GM12878 (cell line): ENCODE data around the gene ARL15. TPM values are rescaled to one million over a fixed set of nuclear protein-coding genes. Genes with fewer than 3 reads are reported as not detected.

Experiments used
- ATAC-seq: fragments of 200-7000 bp; cut with Tn5 transposase; 3 replicates; pipeline ENCODE4 v1.9.1; 2020; ENCODE audit warnings: mild to moderate bottlenecking, moderate library complexity
- BruUV-seq: library from RNA; stranded (reverse); fragments of 400-500 nt; replicated peaks from 2 replicates; lab custom pipeline; 2021; lab: Mats Ljungman, UMichigan
- CTCF ChIA-PET: fragments of 300-600 bp; sonication (Branson Sonifier 250); formaldehyde crosslinking; extraction: SDS; loops from one replicate; lab custom pipeline; 2021; ENCODE audit warnings: inconsistent platforms; lab: Yijun Ruan, JAX
- POLR2A ChIA-PET: fragments of 350-600 bp; formaldehyde crosslinking; extraction: SDS; loops from one replicate; lab custom pipeline; 2021; ENCODE audit warnings: inconsistent platforms; lab: Charles Lee
- RAD21 ChIA-PET: fragments of 300-600 bp; sonication (Branson Sonifier 250); formaldehyde crosslinking; loops from one replicate; lab custom pipeline; 2023; ENCODE audit warnings: antibody characterized with exemption; ENCODE audit not compliant: unreplicated experiment; lab: Charles Lee
- SMC1A ChIA-PET: fragments of 300-600 bp; sonication (Branson Sonifier 250); formaldehyde crosslinking; loops from one replicate; lab custom pipeline; 2023; ENCODE audit not compliant: unreplicated experiment, uncharacterized antibody; lab: Charles Lee
- DNase-seq: peaks from one replicate; pipeline ENCODE4 v3.0.0-alpha.2; 2011; ENCODE audit warnings: low read depth, low spot score
- FAIRE-seq: peaks from 3 replicates; lab custom pipeline; 2011; peaks lifted over from hg19 to GRCh38; lab: Jason Lieb, UNC
- H2AFZ ChIP-seq: 2 replicates; pipeline ENCODE4 v1.6.0; 2011; ENCODE audit warnings: low read depth, low read length, control low read depth; ENCODE audit not compliant: control insufficient read depth
- H3K27ac ChIP-seq: 2 replicates; pipeline ENCODE4 v1.5.1; 2011; ENCODE audit warnings: control low read depth; ENCODE audit not compliant: control insufficient read depth, insufficient read depth
- H3K27me3 ChIP-seq, 2 experiments: replicated peaks in 1 of 2; 2 replicates each; pipeline versions ENCODE4 v1.6.0 to v1.6.1; 2011; ENCODE audit warnings: low read length in 1 of 2; ENCODE audit not compliant: control insufficient read depth in 2 of 2, insufficient read depth in 2 of 2
- H3K36me3 ChIP-seq, 2 experiments: 2 replicates each; pipeline ENCODE4 v1.5.1; 2011; ENCODE audit warnings: low read length in 1 of 2; ENCODE audit not compliant: control insufficient read depth in 2 of 2, insufficient read depth in 2 of 2
- H3K4me1 ChIP-seq: 2 replicates; pipeline ENCODE4 v1.6.1; 2011; ENCODE audit warnings: mild to moderate bottlenecking, low read length, moderate library complexity, mixed read lengths; ENCODE audit not compliant: control insufficient read depth, insufficient read depth
- H3K4me2 ChIP-seq: 2 replicates; pipeline ENCODE4 v1.6.0; 2011; ENCODE audit warnings: control low read depth; ENCODE audit not compliant: control insufficient read depth, insufficient read depth
- H3K4me3 ChIP-seq: fragments of 200-600 bp; sonication (generic); 2 replicates; pipeline ENCODE4 v1.5.1; 2016
- H3K79me2 ChIP-seq: 2 replicates; pipeline ENCODE4 v1.6.0; 2011; ENCODE audit warnings: low read length; ENCODE audit not compliant: control insufficient read depth, insufficient read depth
- H3K9ac ChIP-seq: 2 replicates; pipeline ENCODE4 v1.8.0; 2011; ENCODE audit warnings: low read length, control low read depth, mixed read lengths; ENCODE audit not compliant: control insufficient read depth, insufficient read depth
- H3K9me3 ChIP-seq: replicated peaks from 3 replicates; pipeline ENCODE4 v1.5.1; 2011; ENCODE audit warnings: mild to moderate bottlenecking, low read length; ENCODE audit not compliant: control insufficient read depth, insufficient read depth
- H4K20me1 ChIP-seq: 2 replicates; pipeline ENCODE4 v1.6.0; 2011; ENCODE audit not compliant: control insufficient read depth, insufficient read depth
- BACH1 ChIP-seq: fragments of 450-650 bp; IDR thresholded peaks from 2 replicates; pipeline ENCODE4 v1.6.1; 2017; ENCODE audit warnings: mild to moderate bottlenecking, borderline replicate concordance
- EP300 ChIP-seq, 2 experiments: fragments of 150-350 bp in 1 of 2; IDR thresholded peaks; 2 replicates each; pipeline ENCODE4 v1.6.1; 2011 to 2012; ENCODE audit warnings: low read depth in 2 of 2, low read length in 2 of 2, borderline replicate concordance in 1 of 2, improper control_type of control experiment in 1 of 2, inconsistent platforms in 1 of 2; ENCODE audit not compliant: control insufficient read depth in 1 of 2
- ZNF592 ChIP-seq: fragments of 450-650 bp; IDR thresholded peaks from 2 replicates; pipeline ENCODE4 v1.6.1; 2017; ENCODE audit warnings: mild to moderate bottlenecking, moderate library complexity
- WGBS: methylation state at CpG from one replicate; pipeline ENCODE4 v1.1.6; 2016; ENCODE audit warnings: low lambda C conversion rate; ENCODE audit not compliant: insufficient replicate concordance, insufficient coverage; ENCODE audit errors: missing lambda C conversion rate; 5-methylcytosine and 5-hydroxymethylcytosine counted together
- in situ Hi-C: fragments of 300-500 bp; cut with MboI; formaldehyde crosslinking; loops from 9 replicates; pipeline ENCODE4 v1.14.3; 2018; ENCODE audit warnings: mixed read lengths
- intact Hi-C: fragments of 100-400 bp; cut with micrococcal nuclease; formaldehyde crosslinking; loops from one replicate; pipeline ENCODE4 v1.14.2; 2022; ENCODE audit not compliant: unreplicated experiment
- polyA plus RNA-seq, 11 experiments: library from polyadenylated mRNA; depleted of rRNA in 4 of 11; unstranded in 6 of 11; stranded (reverse) in 5 of 11; fragments of >200 nt; fragmentation: Nextera tagmentation in 4 of 11; fragmentation: Illumina TruSeq in 1 of 11; extraction: Ambion mirVana in 4 of 11; extraction: Trizol in 1 of 11; gene quantifications; 1 replicate in 1 of 11; 2 replicates in 10 of 11; pipeline versions ENCODE4 v1.2.1 to v1.2.3, GENCODE V29; 2011 to 2016; ENCODE audit warnings: inconsistent platforms in 2 of 11, missing spikeins in 2 of 11, low read depth in 1 of 11
- total RNA-seq, 4 experiments: library from RNA; depleted of rRNA in 3 of 4; stranded (reverse); fragments of >200 nt in 3 of 4; fragmentation: Illumina TruSeq in 1 of 4; extraction: Trizol in 1 of 4; gene quantifications; 2 replicates each; pipeline versions ENCODE4 v1.2.1 to v1.2.3, GENCODE V29; 2013 to 2021

The ARL15 gene
- total and polyA plus RNA-seq, 10 of the 15 experiments (the other 5 are each of a cell fraction or from before 2014, with no cell fraction given): 3.6 to 11.0 (median 7.7) TPM

- Histone ChIP-seq H3K27me3 (no peaks in the 10 kb centered on the region), H3K9me3 (no peaks in the 10 kb centered on the region; the same call in 2 of the 3 replicates), H3K36me3 (no peaks in the 10 kb centered on the region; a peak in 1 of 4 replicates), H4K20me1 (no peaks in the 10 kb centered on the region), H2AFZ (no peak overlapping the region), H3K4me2 (no peak overlapping the region), H3K4me1 (no peaks in the 10 kb centered on the region), H3K27ac (no peak overlapping the region), H3K9ac (no peak overlapping the region), H3K79me2 (no peaks in the 10 kb centered on the region), H3K4me3 (no peak overlapping the region)
- no peak for ATAC-seq
- ChIA-PET CTCF (interaction anchor here (1.0 to 1.2 kb wide), 2 partner anchors 29 to 35 kb away, joined by 3 to 4 read pairs; no protein-coding TSS in a partner anchor), RAD21 (interaction anchor here (0.6 to 1.3 kb wide), 2 partner anchors 140 to 153 kb away, joined by 3 to 4 read pairs; no protein-coding TSS in a partner anchor), POLR2A (no interaction called here), SMC1A (no interaction called here)
- 93% methylated on average over 2 of the region's 3 CpGs for whole genome bisulfite sequencing
- intact Hi-C loops (no loop called here), in situ Hi-C loops (no loop called here)
- no TSS peak for BruUV-seq
- TF ChIP-seq EP300 (IDR thresholded peaks at IDR 0.05; ENCODE audit: borderline replicate concordance in 1 of 2, control insufficient read depth in 1 of 2, low read depth in 2 of 2, low read length in 2 of 2): no peak
- TF ChIP-seq, all 136 proteins: peak for 0
- DNase-seq: no peak
- FAIRE-seq: no peak
Observed at GRCh38 chr5:54279960-54280359, 30.4 kb downstream of the ARL15 start.

- H3K9me3 ChIP-seq: no peaks in the 10 kb centered on the region; the same call in 2 of the 3 replicates
- H3K9ac ChIP-seq: no peak overlapping the region
- TSS peak; percentile 23 for BruUV-seq
- ChIA-PET SMC1A (interaction anchor here (0.6 to 1.1 kb wide), 3 partner anchors 9 to 104 kb away, joined by 3 read pairs; no protein-coding TSS in a partner anchor), RAD21 (interaction anchor here (0.6 kb wide), 1 partner anchor 154 kb away, joined by 3 read pairs; no protein-coding TSS in a partner anchor), CTCF (interaction anchor here (1.0 to 1.1 kb wide), 2 partner anchors 28 to 131 kb away, joined by 3 to 4 read pairs; no protein-coding TSS in a partner anchor), POLR2A (no interaction called here)
- intact Hi-C loops (no loop called here), in situ Hi-C loops (no loop called here)
- no peak for ATAC-seq
- no peaks in the 10 kb centered on the region for H3K4me1 ChIP-seq
- no peak overlapping the region for H3K27ac ChIP-seq
- no peaks in the 10 kb centered on the region for H4K20me1 ChIP-seq
- no peaks in the 10 kb centered on the region; a peak in 1 of 4 replicates for H3K36me3 ChIP-seq
- WGBS: 69% methylated on average over 4 of the region's 4 CpGs
- no peaks in the 10 kb centered on the region for H3K79me2 ChIP-seq
- DNase-seq: no peak
- TF ChIP-seq ZNF592: no peak
- TF ChIP-seq BACH1: no peak
- no peaks in the 10 kb centered on the region for H3K27me3 ChIP-seq
- H2AFZ ChIP-seq: no peak overlapping the region
- H3K4me3 ChIP-seq: no peak overlapping the region
- peak; percentile 49 for FAIRE-seq
- H3K4me2 ChIP-seq: no peak overlapping the region
Observed at GRCh38 chr5:54278979-54279717, 31.2 kb downstream of the ARL15 start.
